ENCODE results near the gene ZNF831.

The ZNF831 gene

DNA sequence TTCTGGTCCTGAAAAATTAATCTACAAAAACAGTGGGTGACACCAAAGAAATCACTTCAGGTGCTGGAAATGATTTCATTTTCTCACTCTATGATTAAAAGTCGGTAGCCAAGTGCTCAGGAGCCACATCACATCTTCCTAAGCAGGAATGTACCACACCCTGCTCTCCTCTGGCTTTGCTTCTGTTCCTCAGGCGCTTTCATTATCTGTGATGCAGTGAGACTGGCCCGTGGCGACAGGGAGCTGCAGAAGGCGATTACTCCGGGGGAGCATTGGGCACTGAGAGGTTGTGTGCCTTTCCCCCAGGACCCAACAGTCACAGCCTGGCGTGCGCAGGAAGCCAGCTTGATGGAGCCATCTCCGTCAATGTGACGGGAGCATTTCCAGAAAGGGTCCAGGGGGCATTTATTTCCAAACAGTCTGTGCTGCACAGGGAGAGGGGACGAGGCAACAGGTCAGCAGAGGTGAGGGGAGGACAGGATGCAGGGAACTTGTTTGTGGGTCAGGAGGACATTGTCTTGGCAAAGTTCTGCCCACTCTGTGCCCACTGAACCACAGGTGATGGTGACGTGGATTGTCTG is 5.6 kb upstream of the ZNF831 start:
- DNase-seq: no peak

DNA sequence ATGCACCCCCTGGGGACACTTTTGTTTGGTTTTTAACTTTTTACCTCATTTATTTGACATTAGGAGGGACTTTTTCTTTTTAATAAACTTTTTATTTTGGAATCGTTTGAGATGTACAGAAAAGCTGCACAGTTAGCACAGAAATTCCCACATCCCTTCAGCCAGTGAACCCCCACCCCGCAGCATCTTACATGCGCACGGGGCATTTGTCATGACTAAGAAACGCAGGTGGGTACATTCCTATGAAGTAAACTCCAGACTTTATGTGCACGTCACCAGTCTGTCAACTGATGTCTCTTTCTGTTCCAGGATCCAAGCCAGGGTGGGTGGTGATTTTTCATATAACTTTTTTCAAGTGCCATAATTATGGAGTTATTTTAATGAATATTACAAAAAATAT is 4.9 kb upstream of the ZNF831 start:
- DNase-seq: no peak

DNA sequence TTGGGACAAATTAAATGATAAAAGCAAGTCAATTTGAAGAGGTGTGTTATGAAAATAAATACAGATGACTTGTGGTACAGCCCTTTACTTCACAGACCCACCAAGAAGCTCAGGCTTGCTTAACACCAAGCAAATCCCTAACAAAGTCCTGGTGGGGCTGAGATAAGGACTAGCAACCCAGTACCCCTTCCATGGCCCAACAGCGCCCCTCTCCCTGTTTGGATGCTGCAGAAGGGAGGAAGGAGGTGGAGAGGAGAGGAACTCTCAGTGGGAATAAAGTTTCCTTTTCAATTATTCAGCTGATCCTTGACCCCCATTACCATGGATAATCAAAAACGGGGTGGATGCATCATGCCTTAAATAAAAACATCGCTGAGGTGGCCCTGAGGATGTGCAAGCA is 4.5 kb upstream of the ZNF831 start:
- DNase-seq: no peak

DNA sequence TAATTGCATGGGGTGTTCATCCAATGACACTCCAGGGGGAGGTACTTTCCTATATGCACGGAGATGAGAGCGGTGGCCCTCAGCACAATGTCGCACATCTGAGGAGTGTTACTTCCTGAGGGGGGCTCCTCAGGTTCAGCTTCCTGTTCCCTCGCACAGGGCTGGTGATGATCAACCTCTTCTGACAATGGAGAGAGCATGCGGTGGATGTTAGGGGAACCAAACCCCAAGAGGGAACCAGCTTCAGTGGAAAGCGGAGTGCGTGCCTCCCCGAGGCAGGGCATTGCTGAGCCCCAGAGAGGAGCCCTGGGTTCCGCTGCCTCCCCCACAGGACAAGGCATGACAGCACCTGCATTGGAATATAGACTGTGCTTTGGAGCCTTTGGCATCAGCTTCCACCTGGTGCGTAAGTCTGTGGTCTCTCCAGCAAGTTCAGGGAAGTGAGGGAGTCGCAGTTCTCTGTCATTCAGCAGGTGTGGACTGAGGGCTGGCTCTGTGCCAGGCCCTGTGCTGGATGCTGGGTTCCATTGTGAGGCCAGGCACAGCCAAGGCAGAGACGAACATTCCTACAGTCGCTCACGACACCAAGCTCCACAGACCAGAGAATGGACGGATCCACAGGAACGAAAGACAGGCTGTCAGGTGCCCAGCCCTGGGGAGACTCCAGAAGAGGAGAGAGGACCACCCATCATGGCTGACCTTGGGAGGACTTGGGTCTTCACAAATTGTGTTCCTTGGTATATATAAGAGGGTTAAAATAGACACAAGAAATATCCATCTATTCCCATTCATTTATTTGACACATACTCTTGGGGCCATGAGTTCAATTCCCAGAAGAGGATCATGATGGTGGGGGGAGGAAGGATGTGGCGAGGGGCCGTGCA is 3.9 kb upstream of the ZNF831 start:
- no peak for DNase-seq

DNA sequence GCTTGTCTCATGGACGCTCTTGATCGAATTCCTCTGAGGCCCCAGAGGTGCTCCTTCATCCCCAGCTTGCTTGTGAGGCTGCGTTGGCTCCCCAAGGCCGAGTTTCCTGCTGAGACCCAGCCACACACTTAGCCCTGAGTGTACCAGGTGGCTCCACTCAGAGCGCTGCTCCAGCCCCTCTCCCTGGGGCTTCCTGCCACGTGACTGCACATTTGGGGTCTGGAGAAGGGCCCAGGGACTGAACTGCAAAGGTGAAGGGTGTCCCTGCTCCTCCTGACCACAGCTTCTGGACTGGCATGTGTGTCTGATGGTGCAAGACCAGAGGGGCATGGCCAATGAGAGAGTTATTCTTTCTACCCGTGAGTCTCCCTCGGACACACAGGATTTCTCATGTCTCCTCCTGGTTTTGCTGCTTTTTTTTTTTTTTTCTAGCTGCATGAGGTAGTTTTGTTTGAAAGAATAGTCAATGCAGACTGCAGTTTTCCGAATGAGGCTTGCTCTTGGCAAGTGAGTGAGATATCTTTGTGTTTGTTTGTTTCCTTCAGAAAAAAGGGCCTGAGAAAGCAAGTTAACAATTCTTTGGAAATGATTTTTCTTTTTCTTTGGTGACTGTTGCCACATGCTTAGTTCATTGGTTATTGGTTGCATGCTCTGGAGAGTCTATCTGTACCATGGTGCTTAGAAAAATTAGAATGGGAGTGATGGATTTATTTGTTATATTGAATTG is 3.1 kb upstream of the ZNF831 start:
- no peak for DNase-seq

DNA sequence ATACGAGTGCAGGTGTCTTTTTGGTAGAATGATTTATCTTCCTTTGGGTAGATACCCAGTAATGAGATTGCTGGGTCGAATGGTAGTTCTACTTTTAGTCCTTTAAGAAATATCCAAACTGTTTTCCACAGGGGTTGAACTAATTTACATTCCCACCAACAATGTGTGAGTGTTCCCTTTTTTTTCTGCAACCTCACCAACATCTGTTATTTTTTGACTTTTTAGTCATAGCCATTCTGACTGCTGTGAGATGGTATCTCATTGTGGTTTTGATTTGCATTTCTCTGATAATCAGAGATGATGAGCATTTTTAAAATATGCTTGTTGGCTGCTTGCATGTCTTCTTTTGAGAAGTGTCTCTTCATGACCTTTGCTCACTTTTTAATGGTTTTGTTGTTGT is 1.9 kb upstream of the ZNF831 start:
- DNase-seq: no peak

DNA sequence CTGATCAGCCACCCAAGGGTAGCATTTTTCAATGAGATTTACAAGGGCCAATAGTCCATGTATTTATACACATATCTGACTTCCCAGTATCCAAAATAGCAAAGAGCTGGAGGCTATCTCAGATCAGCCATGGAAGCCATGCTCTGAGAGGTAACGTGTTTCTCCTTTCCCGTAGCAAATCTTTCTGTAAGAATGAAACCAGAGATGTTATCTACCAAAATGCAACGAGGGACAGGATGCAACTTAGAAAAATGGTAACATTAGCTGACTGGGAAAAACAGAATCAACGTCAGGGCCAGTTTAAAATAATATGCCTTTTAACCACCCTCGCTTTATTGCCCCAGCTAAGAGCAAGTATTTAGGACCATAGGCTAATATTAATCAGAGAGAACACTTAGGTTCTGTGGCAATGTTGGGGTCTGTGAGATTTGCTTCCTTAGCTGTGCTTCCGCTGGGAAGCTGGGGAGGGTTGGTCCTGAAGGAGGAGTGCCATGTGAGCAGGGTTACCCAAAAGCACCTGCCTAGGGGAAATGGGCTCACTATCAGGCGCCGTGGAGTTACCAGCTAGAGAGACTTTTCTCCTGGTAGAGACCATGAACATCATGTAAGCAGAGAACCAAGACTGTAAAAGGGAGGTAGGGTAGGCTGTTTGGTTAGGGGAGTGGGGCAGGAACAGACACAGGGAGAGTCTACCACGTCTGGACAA is 1.2 kb downstream of the ZNF831 start:
- no peak for DNase-seq

DNA sequence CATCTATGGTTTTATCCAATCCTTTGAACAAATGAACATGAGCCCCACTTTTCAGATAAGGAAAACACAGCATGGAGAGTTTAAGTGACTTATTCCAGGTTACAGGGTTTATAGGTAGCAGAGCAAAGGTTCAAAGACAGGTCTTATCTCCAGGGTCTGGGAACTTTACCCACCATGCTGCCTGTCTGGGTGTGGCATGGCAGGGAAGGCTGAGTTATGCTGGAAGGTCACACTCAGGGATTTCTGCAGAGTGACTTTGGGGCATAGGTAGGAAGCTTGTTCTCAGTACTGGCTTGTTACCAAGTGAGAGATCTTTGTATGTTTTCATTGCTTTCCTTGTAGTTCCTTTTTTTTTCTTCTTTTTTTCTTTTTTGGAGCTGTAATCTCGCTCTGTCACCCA is 1.8 kb downstream of the ZNF831 start:
- DNase-seq: no peak

DNA sequence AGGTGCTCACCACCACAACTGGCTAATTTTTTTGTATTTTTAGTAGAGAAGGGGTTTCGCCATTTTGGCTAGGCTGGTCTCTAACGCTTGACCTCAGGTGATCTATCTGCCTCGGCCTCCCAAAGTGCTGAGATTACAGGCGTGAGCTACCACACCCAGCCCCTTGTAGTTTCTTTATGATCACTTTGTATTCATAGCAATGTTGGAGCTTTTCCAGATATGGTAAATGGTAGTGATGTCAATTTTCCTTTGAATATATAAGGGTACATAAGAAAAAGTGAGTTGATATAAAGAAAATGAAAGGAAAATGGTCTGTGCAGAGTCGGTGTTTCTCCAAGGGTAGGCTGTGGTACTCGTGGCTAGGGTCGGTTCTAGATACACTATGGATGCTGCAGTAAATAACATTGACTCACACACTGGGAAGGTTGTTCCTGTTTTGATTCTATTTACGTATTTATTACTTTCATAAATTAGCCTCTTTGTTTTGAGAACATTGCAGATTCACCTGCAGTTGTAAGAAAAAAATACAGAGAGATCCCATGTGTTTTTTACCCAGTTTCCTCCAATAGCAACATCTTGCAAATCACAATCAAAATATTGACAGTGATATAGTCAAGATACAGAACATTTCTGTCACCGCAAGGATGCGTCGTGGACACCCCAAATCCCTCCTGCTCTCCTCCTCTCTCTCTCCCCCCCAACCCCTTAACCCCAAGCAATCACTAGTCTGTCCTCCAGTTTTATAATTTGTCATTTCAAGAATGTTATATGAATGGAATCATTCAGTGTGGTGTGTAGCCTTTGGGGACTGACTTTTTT is 2.5 kb downstream of the ZNF831 start:
- no peak for DNase-seq

DNA sequence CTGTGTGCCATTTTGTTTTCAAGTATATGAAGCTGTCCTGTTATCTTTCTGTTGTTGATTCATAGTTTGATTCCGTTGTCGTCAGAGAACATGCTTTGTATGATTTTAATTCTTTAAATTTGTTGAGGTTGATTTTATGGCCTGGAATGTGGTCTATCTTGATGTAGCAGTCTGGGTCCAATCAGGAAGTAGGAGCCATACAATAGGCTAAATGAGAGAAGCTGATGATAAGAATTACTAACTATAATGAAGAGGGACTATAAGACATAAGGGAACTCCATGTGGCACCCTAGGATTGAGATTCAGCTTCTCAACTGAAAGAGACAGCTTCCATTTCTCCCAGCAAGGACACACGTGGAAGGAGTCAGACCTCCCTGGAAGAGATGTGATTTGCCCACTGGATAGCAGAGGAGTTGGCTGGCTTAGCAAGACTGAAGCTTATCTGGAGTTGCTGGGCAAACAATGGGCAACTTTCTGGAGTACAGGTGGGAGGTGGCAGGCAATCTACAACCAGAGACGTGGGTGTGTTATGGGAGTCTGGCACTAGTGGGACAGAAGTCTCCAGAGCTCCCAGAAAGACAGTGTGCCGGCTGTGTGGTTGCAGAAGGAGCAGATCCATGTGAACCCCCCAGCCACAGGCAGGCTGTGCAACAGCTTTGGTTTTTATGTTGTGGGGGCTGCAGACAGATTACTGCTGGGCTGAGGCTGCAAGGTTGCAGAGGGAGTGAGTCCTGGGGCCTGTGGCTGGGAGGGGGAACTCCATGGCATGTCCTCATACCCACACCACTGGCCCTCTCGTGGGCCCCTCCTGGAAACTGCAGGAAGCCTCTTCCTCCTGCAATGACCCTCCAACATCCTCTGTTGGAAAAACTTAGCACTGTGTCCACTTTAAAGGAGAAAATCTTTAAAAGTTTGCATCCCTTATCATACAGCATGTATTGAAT is 7.1 kb downstream of the ZNF831 start:
- no peak for DNase-seq

DNA sequence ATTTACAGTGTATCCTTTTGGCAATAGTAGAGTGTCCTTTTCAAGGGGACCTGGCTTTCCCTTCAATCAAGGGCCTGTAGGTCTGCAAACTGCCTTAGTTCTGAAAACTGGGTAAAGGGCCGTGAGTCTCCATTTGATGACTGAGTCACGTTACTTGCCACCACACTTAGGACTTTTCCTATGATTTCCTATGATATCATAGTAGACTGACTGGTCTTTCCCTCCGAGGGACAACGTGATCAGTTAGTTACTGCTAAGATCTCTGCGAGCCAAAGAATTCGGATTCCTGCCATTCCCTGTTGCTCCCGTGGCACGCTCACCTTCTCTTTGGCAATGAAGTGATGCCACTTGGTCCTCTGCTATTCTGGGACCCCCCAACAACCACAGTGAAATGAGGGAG is 8.4 kb downstream of the ZNF831 start:
- no peak for DNase-seq

DNA sequence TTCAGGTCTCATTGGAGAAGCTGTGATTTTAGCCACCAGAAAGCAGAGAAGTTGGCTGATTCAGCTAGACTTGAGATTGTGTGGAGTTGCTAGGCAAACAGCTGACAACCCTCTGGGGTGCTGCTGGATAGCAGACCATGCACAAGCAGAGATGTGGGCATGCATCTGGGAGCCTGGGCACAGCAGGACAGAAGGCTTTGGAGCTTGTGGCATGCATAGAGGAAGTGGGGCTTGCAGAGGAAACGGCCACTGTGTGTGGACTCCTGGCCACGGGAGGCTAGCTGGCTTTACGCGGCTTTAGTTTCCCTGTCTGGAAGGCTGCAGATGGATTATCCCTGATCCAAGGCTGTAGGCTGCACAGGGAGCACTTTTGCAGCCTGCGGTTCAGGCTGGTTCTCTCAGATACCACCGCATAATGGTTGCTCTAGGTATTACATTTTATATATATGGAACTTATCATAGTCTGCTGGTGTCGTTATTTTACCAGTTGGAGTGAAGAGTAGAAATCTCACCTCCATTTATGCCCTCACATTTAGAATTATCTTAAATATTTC is 10.4 kb downstream of the ZNF831 start:
- DNase-seq: no peak

DNA sequence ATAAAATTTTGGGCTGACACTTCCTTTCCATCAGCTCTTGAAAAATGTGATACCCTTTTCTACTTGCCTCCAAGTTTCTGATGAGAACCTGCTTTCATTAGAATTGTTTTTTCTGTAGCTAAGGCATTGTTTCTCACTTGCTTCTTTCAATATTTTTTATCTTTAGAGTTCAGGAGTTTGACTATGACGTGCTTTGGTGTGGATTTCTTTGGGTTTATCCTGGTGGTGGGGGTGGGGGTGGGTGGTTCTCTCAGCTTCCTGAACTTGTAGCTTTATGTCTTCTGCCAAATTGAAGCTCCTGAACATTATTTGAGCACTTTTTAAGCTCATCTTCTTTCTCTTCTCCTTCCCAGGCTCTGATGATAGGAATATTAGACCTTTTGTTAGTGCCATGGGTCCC is 11.4 kb downstream of the ZNF831 start:
- no peak for DNase-seq

DNA sequence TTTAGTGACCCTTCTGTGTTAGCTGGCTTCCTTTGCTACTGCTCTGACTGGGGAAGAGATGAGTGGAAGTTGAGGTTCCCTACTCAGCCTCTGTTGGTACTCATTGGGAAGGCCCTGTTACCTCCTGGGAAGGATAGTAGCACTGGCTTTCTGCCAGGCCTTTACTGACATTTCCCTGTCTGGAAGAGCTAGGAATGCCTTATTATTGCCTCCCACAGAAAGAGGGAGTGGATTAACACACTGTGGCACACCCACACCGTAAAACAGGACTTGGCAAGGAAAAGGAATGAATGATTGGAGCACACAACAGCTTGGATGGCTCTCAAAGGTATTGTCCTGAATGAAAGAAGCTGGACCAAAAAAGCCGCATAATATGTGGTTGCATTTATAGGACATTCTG is 12.2 kb downstream of the ZNF831 start:
- no peak for DNase-seq

DNA sequence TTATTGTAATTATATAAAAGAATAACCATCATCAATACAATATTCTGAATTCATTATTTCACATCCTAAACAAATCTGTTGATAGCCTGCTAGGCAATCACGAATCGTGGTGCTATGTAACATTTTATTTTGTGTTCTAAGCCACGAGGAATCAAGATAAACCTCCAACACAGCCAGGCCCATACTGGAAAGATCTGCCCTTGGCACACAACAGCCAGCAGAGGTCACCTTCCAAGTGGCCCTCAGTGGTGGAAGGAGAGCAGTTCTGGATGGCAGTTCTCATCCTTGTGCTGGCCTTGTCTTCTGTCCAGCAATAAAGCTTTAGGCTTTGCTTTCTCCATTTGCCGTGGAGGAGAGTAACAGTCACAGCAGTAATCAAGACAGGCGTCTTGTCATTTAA is 13.2 kb downstream of the ZNF831 start:
- DNase-seq: no peak

DNA sequence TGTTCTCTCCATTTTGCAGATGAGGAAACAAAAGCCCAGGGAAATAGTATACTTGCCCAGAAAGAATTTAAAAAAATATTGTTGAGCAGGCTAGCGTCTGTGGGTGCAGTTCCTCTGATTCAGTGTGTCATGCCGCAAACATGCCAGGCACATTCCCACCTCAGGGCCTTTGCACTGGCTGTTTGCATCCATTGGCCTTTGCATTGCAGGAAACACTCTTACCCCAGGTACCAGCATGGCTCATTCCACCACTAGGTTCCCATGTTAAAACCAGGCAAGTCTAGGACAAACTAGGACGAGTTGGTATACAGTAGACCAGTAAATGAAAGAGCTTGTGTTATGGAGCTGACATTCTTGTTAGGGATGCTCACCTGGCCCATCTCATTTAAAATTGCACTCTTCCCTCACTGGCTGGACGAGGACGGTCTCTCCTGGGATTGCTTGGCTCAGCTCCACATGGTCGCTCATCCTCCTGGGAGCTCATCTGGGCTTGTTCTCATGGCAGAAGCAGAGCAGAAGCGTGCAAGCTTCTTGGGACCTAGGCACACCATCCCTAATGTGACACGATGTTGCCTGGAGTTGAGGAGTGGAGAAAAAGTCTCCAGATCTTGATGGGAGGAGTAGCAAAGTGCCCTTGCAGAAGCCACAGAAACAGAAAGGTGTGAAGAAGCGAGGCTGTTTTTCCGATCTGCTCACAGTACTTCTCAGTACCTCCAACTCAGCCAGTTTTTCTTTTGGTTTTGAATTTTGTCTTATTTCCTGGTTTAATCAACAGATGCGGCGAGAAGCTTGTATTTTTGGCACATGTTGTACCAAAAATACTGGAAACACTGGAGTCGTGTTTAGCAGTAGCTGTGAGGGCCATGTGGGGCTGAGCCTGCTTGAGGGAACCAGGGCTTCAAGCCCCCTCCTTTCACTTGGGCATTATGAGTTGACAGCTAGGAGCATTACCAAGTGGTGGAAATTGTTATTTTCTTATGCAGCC is 13.9 kb downstream of the ZNF831 start:
- no peak for DNase-seq

DNA sequence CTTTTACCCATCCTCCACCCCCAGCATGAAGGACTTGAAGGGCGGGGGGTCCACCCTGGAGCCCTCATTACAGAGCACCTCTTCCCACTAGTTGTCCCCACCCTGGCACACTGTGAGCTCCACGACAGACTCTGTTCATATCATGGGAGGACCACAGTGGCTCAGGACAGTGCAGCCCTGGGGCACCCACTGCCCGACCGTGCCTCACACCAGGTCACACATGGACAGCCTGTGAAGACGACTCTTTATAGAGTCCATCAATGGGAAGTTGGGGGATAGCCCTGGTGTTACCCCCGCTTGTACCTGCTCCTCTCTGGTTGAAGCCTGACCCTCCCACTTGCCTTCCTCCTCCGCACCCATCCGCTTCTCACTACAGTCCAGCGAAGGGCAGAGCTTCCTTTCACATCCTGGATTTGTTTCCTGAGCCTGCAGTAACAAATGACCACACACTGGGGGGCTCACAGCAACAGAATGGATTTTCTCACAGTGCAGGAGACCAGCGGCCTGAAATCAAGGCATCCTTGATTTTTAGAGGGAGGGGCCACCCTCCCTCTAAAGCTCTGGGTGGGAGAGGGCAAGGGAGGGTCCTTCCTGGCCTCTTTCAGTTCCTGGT is 15.5 kb downstream of the ZNF831 start:
- no peak for DNase-seq

DNA sequence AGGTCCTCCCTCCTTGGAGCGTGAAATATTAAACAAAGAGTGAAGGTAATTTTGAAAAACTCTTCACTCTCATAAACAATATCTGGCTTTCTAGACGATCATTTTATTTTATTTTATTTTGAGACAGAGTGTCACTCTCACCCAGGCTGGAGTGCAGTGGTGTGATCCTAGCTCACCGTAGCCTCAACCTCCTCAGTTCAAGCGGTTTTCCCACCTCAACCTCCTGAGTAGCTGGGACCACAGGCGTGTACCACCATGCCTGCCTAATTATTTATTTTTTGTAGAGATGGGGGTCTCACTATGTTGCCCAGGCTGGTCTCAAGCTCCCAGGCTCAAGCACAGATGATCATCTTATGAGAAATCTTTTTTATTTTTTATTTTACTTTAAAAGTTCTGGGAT is 16.4 kb downstream of the ZNF831 start:
- DNase-seq: no peak

DNA sequence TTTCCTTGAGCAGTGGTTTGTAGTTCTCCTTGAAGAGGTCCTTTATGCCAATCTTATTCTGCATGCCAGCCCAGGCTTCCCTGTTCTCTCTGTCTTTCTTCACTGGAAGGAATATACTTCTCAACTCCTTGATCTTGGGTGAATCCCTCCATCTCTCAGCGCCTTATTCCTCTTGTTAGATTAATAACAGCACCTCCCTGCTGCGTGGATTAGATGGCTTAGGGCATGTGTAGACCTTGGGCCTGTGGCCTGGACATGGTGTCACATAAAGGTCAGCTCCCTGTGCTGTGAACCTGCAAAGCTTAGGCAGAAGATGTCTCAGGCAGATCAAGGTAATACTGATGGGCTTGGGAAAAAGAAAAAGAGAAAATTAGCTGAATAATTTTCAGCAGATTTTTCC is 18.3 kb downstream of the ZNF831 start:
- no peak for DNase-seq

All from inflammatory macrophage treated with lipopolysaccharide for 1 hour (primary cell).